Liver (tissue), 9 donors: ENCODE results near the gene DOCK8. TPM values are rescaled to one million over a fixed set of nuclear protein-coding genes. Genes with fewer than 3 reads are reported as not detected.

ENCODE experiments used
- DNase-seq: peaks from one replicate; pipeline ENCODE4 v3.0.0-alpha.2; 2017; ENCODE audit warnings: low spot score
- H3K27ac ChIP-seq, 2 donors: one replicate each; pipeline ENCODE4 v1.7.0; 2013; ENCODE audit warnings: inconsistent platforms in 2 of 2, low read length in 2 of 2, control low read depth in 1 of 2, low read depth in 1 of 2, mild to moderate bottlenecking in 1 of 2
- H3K27me3 ChIP-seq, 4 donors: one replicate each; pipeline versions ENCODE4 v1.6.1 to v1.7.0; 2013; ENCODE audit warnings: low read length in 3 of 4, inconsistent platforms in 1 of 4, mild to moderate bottlenecking in 1 of 4, moderate library complexity in 1 of 4; ENCODE audit not compliant: control insufficient read depth in 4 of 4, insufficient read depth in 4 of 4
- H3K36me3 ChIP-seq, 4 donors: one replicate each; pipeline versions ENCODE4 v1.6.1 to v1.7.0; 2013; ENCODE audit warnings: low read length in 3 of 4, mild to moderate bottlenecking in 3 of 4, low read depth in 1 of 4, moderate library complexity in 1 of 4; ENCODE audit not compliant: control insufficient read depth in 4 of 4, insufficient read depth in 3 of 4
- H3K4me1 ChIP-seq, 4 donors: one replicate each; pipeline versions ENCODE4 v1.6.1 to v1.7.0; 2013; ENCODE audit warnings: low read length in 3 of 4, mild to moderate bottlenecking in 3 of 4, moderate library complexity in 1 of 4; ENCODE audit not compliant: control insufficient read depth in 4 of 4, insufficient read depth in 4 of 4
- H3K4me3 ChIP-seq, 3 donors: one replicate each; pipeline versions ENCODE4 v1.6.1 to v1.7.0; 2013; ENCODE audit warnings: low read length in 3 of 3, control low read depth in 1 of 3, low read depth in 1 of 3, mild to moderate bottlenecking in 1 of 3
- H3K9ac ChIP-seq, 2 donors: one replicate each; pipeline ENCODE4 v1.7.0; 2013; ENCODE audit warnings: low read length in 2 of 2, mild to moderate bottlenecking in 2 of 2, moderate library complexity in 2 of 2, control low read depth in 1 of 2, low read depth in 1 of 2
- H3K9me3 ChIP-seq, 4 donors: one replicate each; pipeline versions ENCODE4 v1.6.1 to v1.7.0; 2013; ENCODE audit warnings: low read length in 3 of 4; ENCODE audit not compliant: control insufficient read depth in 4 of 4
- EGR1 ChIP-seq, 2 donors: IDR thresholded peaks; 2 replicates each; pipeline ENCODE4 v1.6.1; 2016 to 2018; ENCODE audit warnings: antibody characterized with exemption in 2 of 2, low read depth in 2 of 2
- FOXA1 ChIP-seq: IDR thresholded peaks from 2 replicates; pipeline ENCODE4 v1.6.1; 2016; ENCODE audit warnings: antibody characterized with exemption
- FOXA2 ChIP-seq: IDR thresholded peaks from 2 replicates; pipeline ENCODE4 v1.6.1; 2016; ENCODE audit warnings: antibody characterized with exemption
- GABPA ChIP-seq, 2 donors: IDR thresholded peaks in 1 of 2; conservative IDR thresholded peaks in 1 of 2; 2 replicates each; pipeline ENCODE4 v1.6.1; 2016; ENCODE audit warnings: antibody characterized with exemption in 2 of 2, mild to moderate bottlenecking in 1 of 2, moderate library complexity in 1 of 2
- HNF4A ChIP-seq, 2 donors: conservative IDR thresholded peaks; 2 replicates each; pipeline ENCODE4 v1.6.1; 2016; ENCODE audit warnings: antibody characterized with exemption in 2 of 2, mild to moderate bottlenecking in 2 of 2
- JUND ChIP-seq, 2 donors: IDR thresholded peaks; 2 replicates each; pipeline ENCODE4 v1.6.1; 2016; ENCODE audit warnings: antibody characterized with exemption in 2 of 2
- NR2F2 ChIP-seq: IDR thresholded peaks from 2 replicates; pipeline ENCODE4 v1.6.1; 2016; ENCODE audit warnings: antibody characterized with exemption
- RAD21 ChIP-seq, 2 donors: IDR thresholded peaks; 2 replicates each; pipeline ENCODE4 v1.6.1; 2016; ENCODE audit warnings: antibody characterized with exemption in 2 of 2, mild to moderate bottlenecking in 2 of 2
- RXRA ChIP-seq, 2 donors: IDR thresholded peaks; 2 replicates each; pipeline ENCODE4 v1.6.1; 2017 to 2018; ENCODE audit warnings: antibody characterized with exemption in 2 of 2, mild to moderate bottlenecking in 1 of 2
- TAF1 ChIP-seq: conservative IDR thresholded peaks from 2 replicates; pipeline ENCODE4 v1.6.1; 2016; ENCODE audit warnings: antibody characterized with exemption, mild to moderate bottlenecking
- YY1 ChIP-seq: IDR thresholded peaks from 2 replicates; pipeline ENCODE4 v1.6.1; 2016; ENCODE audit warnings: antibody characterized with exemption, mild to moderate bottlenecking
- WGBS: extraction: QIAGEN DNeasy Blood & Tissue Kit; methylation state at CpG from one replicate; pipeline ENCODE4 v1.1.7; 2013; 5-methylcytosine and 5-hydroxymethylcytosine counted together
- polyA plus RNA-seq, 2 donors: library from polyadenylated mRNA; stranded (reverse) in 1 of 2; unstranded in 1 of 2; fragments of 200-250 nt in 1 of 2; fragments of >200 nt in 1 of 2; fragmentation: Nextera tagmentation in 1 of 2; extraction: Ambion mirVana in 1 of 2; gene quantifications; one replicate each; pipeline versions ENCODE4 v1.2.1 to v1.2.3, GENCODE V29; 2013 to 2015
- total RNA-seq, 2 donors: library from RNA; depleted of rRNA; stranded (reverse); fragments of >200 nt; gene quantifications; one replicate each; pipeline ENCODE4 v1.2.3, GENCODE V29; 2014
- TF ChIP-seq, protein P1 (sequence below): IDR thresholded peaks from 2 replicates; pipeline ENCODE4 v1.6.1; 2016; ENCODE audit warnings: antibody characterized with exemption
- TF ChIP-seq, protein P2 (sequence below): IDR thresholded peaks from 2 replicates; pipeline ENCODE4 v1.6.1; 2016; ENCODE audit warnings: antibody characterized with exemption, mild to moderate bottlenecking
- TF ChIP-seq, protein P3 (sequence below): IDR thresholded peaks from 2 replicates; pipeline ENCODE4 v1.6.1; 2016; ENCODE audit warnings: antibody characterized with exemption
- TF ChIP-seq, protein P4 (sequence below): fragments of 150-350 bp; IDR thresholded peaks from 2 replicates; pipeline ENCODE4 v1.5.1; 2017; ENCODE audit warnings: improper control_type of control experiment, low read depth, low read length; ENCODE audit not compliant: missing input control
- donor health status: healthy.
- donor health status: healthy.
- donor health status: healthy.
- donor health status: healthy.
- donor health status: healthy.

Gene DOCK8
- total and polyA plus RNA-seq, 4 donors, result 3.8 to 22.6 (median 7.4) TPM

DNA sequence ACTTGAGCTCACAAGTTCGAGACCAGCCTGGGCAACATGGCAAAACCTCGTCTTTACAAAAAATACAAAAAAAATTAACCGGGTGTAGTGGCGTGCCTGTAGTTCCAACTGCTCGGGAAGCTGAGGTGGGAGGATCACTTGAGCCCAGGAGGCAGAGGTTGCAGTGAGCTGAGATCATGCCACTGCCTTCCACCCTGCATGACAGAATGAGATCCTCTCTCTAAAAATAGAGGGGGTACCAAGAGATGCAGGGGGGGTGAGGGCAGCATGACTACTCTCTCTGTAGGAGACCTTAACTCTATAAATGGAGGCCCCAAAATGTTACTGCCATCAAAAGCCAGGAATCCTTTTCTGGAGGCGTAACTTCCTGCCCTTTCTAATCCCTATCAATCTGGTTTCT, 243.9 kb downstream of the DOCK8 start:
- H3K27ac ChIP-seq, result no peak overlapping the region
- no peak overlapping the region for H3K9ac ChIP-seq
- H3K4me3 ChIP-seq, result no peak overlapping the region
- peaks cover 0 to 17% (median 2%) of the 10 kb centered on the region in 4 donors for H3K27me3 ChIP-seq
- peaks cover 0 to 4% (median 0%) of the 10 kb centered on the region in 4 donors for H3K36me3 ChIP-seq
- TF ChIP-seq, protein P1, sequence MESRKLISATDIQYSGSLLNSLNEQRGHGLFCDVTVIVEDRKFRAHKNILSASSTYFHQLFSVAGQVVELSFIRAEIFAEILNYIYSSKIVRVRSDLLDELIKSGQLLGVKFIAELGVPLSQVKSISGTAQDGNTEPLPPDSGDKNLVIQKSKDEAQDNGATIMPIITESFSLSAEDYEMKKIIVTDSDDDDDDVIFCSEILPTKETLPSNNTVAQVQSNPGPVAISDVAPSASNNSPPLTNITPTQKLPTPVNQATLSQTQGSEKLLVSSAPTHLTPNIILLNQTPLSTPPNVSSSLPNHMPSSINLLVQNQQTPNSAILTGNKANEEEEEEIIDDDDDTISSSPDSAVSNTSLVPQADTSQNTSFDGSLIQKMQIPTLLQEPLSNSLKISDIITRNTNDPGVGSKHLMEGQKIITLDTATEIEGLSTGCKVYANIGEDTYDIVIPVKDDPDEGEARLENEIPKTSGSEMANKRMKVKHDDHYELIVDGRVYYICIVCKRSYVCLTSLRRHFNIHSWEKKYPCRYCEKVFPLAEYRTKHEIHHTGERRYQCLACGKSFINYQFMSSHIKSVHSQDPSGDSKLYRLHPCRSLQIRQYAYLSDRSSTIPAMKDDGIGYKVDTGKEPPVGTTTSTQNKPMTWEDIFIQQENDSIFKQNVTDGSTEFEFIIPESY, result no peak
- TF ChIP-seq RAD21 (IDR thresholded peaks at IDR 0.05), result no peak
- no peak for TF ChIP-seq HNF4A (conservative IDR thresholded peaks at IDR 0.05)
- DNase-seq, result no peak
- H3K4me1 ChIP-seq, result peaks cover 0 to 2% (median under 1%) of the 10 kb centered on the region in 4 donors
- WGBS, result 95% methylated on average over 6 of the region's 6 CpGs
- peaks cover 0 to 2% (median 0%) of the 10 kb centered on the region in 4 donors for H3K9me3 ChIP-seq

DNA sequence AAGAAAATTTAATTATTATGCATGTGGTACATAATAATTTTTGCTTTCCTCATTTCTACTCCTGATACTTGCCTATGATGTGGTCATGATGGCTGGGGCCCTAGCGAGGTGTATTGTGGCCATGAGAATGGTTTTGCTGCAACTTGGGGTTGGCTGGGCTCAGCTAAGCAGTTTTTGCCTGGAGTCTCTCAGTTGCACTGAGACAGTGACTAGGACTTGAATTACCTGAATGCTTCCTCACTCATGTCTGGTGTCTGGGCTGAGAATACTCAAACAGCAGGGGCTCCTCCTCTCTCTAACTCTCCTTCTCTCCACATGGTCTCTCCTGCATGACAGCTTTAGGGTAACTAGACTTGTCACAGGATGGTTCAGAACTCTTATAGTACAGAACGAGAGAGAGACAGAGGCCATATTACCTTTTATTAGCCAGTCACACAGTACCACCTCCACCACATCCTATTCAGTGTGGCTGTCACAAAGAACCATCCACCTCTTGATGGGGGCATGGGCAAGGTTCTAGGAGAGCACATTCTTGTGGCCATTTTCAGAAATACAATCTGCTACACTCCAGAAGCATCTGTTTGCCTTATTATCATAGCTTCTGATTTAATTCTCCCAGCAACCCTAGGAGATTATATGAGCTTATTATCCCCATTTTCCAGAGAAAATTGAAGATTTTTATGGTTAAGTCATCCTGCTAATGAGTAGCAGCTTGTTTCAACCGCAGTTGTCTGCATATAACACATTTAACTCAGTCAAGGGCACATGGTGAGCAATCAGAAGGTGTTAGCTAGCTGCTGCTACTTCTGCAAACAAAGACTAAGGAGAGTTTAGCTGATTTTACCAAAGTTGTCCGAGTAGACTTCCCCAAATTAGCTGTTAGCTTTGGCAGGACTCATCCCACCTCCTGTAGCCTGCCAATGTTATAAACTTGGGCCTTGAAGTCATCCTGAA, 245.1 kb downstream of the DOCK8 start:
- no peak for DNase-seq
- H3K4me3 ChIP-seq, result no peak overlapping the region
- peaks cover 0 to 8% (median 5%) of the 10 kb centered on the region in 4 donors for H3K4me1 ChIP-seq
- no peak overlapping the region for H3K27ac ChIP-seq
- 85% methylated on average over 4 of the region's 4 CpGs for WGBS
- H3K27me3 ChIP-seq, result peaks cover 0 to 17% (median 2%) of the 10 kb centered on the region in 4 donors
- H3K36me3 ChIP-seq, result peaks cover 0 to 4% (median under 1%) of the 10 kb centered on the region in 4 donors
- H3K9ac ChIP-seq, result no peak overlapping the region
- peaks cover 0 to 2% (median 0%) of the 10 kb centered on the region in 4 donors for H3K9me3 ChIP-seq
- TF ChIP-seq FOXA1, result no peak
- no peak for TF ChIP-seq HNF4A (conservative IDR thresholded peaks at IDR 0.05)
- no peak for TF ChIP-seq YY1
- TF ChIP-seq GABPA (IDR thresholded peaks at IDR 0.05 in 1 of 2, conservative IDR thresholded peaks at IDR 0.05 in 1 of 2), result no peak
- TF ChIP-seq, protein P2, sequence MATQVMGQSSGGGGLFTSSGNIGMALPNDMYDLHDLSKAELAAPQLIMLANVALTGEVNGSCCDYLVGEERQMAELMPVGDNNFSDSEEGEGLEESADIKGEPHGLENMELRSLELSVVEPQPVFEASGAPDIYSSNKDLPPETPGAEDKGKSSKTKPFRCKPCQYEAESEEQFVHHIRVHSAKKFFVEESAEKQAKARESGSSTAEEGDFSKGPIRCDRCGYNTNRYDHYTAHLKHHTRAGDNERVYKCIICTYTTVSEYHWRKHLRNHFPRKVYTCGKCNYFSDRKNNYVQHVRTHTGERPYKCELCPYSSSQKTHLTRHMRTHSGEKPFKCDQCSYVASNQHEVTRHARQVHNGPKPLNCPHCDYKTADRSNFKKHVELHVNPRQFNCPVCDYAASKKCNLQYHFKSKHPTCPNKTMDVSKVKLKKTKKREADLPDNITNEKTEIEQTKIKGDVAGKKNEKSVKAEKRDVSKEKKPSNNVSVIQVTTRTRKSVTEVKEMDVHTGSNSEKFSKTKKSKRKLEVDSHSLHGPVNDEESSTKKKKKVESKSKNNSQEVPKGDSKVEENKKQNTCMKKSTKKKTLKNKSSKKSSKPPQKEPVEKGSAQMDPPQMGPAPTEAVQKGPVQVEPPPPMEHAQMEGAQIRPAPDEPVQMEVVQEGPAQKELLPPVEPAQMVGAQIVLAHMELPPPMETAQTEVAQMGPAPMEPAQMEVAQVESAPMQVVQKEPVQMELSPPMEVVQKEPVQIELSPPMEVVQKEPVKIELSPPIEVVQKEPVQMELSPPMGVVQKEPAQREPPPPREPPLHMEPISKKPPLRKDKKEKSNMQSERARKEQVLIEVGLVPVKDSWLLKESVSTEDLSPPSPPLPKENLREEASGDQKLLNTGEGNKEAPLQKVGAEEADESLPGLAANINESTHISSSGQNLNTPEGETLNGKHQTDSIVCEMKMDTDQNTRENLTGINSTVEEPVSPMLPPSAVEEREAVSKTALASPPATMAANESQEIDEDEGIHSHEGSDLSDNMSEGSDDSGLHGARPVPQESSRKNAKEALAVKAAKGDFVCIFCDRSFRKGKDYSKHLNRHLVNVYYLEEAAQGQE, result no peak
- no peak for TF ChIP-seq JUND (IDR thresholded peaks at IDR 0.05)
- TF ChIP-seq, protein P3, sequence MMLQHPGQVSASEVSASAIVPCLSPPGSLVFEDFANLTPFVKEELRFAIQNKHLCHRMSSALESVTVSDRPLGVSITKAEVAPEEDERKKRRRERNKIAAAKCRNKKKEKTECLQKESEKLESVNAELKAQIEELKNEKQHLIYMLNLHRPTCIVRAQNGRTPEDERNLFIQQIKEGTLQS, result no peak
- no peak for TF ChIP-seq EGR1 (IDR thresholded peaks at IDR 0.05; ENCODE audit: low read depth in 2 of 2)
- TF ChIP-seq RXRA (IDR thresholded peaks at IDR 0.05), result no peak
- TF ChIP-seq RAD21 (IDR thresholded peaks at IDR 0.05), result no peak
- TF ChIP-seq, protein P1, result no peak
- no peak for TF ChIP-seq TAF1
- TF ChIP-seq FOXA2, result no peak
- TF ChIP-seq, protein P4, sequence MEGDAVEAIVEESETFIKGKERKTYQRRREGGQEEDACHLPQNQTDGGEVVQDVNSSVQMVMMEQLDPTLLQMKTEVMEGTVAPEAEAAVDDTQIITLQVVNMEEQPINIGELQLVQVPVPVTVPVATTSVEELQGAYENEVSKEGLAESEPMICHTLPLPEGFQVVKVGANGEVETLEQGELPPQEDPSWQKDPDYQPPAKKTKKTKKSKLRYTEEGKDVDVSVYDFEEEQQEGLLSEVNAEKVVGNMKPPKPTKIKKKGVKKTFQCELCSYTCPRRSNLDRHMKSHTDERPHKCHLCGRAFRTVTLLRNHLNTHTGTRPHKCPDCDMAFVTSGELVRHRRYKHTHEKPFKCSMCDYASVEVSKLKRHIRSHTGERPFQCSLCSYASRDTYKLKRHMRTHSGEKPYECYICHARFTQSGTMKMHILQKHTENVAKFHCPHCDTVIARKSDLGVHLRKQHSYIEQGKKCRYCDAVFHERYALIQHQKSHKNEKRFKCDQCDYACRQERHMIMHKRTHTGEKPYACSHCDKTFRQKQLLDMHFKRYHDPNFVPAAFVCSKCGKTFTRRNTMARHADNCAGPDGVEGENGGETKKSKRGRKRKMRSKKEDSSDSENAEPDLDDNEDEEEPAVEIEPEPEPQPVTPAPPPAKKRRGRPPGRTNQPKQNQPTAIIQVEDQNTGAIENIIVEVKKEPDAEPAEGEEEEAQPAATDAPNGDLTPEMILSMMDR, result no peak
- TF ChIP-seq NR2F2, result no peak
